ENCODE data around the gene AMBRA1. TPM values are rescaled to one million over a fixed set of nuclear protein-coding genes. Genes with fewer than 3 reads are reported as not detected.

The AMBRA1 gene
- total and polyA plus RNA-seq, 8 donors = 4.6 to 59.4 (median 23.3) TPM

- H3K27ac ChIP-seq = peak overlapping the region in 3 of 5 donors; percentile 14 to 47 (median 36)
These were observed 226.4 kb downstream of the AMBRA1 start for GRCh38 chr11:46367244-46367915.

DNA sequence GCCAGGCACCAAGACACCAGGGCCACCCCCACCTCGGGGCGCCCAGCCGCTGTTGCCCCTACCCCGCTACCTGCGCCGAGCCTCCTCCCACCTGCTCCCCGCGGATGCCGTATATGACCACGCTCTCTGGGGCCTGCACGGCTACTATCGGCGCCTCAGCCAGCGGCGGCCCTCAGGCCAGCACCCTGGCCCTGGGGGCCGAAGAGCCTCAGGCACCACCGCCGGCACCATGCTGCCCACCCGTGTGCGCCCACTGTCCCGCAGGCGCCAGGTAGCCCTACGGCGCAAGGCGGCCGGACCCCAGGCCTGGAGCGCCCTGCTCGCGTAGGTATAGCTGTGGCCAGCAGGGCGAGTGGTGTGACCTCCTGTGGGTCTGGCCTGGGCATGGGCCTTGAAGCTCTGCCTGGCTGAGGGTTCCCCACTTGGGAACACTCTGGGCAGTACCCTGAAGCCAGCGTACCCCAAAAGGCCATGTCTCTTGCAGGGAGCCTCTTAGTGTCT lies 227.1 kb downstream of the AMBRA1 start:
- no peak for TF ChIP-seq POLR2AphosphoS5 (IDR thresholded peaks at IDR 0.05)
- TF ChIP-seq EP300 (IDR thresholded peaks at IDR 0.05) = no peak
- TF ChIP-seq POLR2A (IDR thresholded peaks at IDR 0.05) = no peak
- TF ChIP-seq CTCF (IDR thresholded peaks at IDR 0.05) = no peak
- 92 to 100% (median 95%) methylated on average over 1 to 31 of the region's 31 CpGs for WGBS, 5 donors
- intact Hi-C loops (cut with DNase I; ENCODE audit: low total_unique reads) = no loop called here
- H3K4me1 ChIP-seq = peaks cover 24 to 48% (median 38%) of the 10 kb centered on the region in 4 donors
- H3K27me3 ChIP-seq = no peaks in the 10 kb centered on the region
- no peaks in the 10 kb centered on the region for H3K9me3 ChIP-seq
- peak overlapping the region in 3 of 5 donors; percentile 14 to 47 (median 36) for H3K27ac ChIP-seq
- peaks cover 19 to 48% (median 45%) of the 10 kb centered on the region in 4 donors for H3K36me3 ChIP-seq
- no peak for DNase-seq
- H3K4me3 ChIP-seq = no peak overlapping the region

More at GRCh38 chr11:46367244-46367915, 226.4 kb downstream of the AMBRA1 start:
- H3K9me3 ChIP-seq = no peaks in the 10 kb centered on the region
- TF ChIP-seq EP300 (IDR thresholded peaks at IDR 0.05) = no peak
- TF ChIP-seq CTCF (IDR thresholded peaks at IDR 0.05) = peak in 5 of 7 experiments; percentile 74 to 95 (median 92)
- TF ChIP-seq POLR2AphosphoS5 (IDR thresholded peaks at IDR 0.05) = peak in 2 of 3 donors; percentile 24 to 57
- peaks cover 26 to 55% (median 51%) of the 10 kb centered on the region in 4 donors for H3K36me3 ChIP-seq
- intact Hi-C loops (cut with DNase I; ENCODE audit: low total_unique reads) = no loop called here
- 10 to 32% (median 28%) methylated on average over 15 to 32 of the region's 32 CpGs for WGBS, 5 donors
- DNase-seq = peak; percentile 78 to 88
- H3K27me3 ChIP-seq = no peaks in the 10 kb centered on the region
- H3K4me1 ChIP-seq = peaks cover 17 to 41% (median 32%) of the 10 kb centered on the region in 4 donors
- no peak overlapping the region for H3K4me3 ChIP-seq

DNA sequence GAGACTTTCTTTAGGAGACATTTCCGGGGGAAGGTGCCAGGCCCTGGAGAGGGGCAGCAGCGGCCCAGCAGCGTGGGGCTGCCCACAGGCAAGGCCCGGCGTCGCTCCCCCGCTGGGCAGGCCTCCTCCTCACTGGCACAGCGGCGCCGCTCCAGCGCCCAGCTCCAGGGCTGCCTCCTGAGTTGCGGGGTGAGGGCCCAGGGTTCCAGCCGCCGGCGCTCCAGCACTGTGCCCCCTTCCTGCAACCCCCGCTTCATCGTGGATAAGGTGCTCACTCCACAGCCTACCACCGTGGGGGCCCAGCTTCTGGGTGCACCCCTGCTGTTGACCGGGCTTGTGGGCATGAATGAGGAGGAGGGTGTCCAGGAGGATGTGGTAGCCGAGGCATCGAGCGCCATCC lies 227.6 kb downstream of the AMBRA1 start:
- 91 to 94% (median 93%) methylated on average over 17 to 22 of the region's 22 CpGs for WGBS, 5 donors
- Histone ChIP-seq H3K27ac (peak overlapping the region in 1 of 5 donors; percentile 1), H3K4me1 (peaks cover 29 to 52% (median 43%) of the 10 kb centered on the region in 4 donors), H3K36me3 (peaks cover 17 to 44% (median 40%) of the 10 kb centered on the region in 4 donors), H3K27me3 (no peaks in the 10 kb centered on the region), H3K9me3 (no peaks in the 10 kb centered on the region), H3K4me3 (no peak overlapping the region)
- intact Hi-C loops (cut with DNase I; ENCODE audit: low total_unique reads) = no loop called here
- TF ChIP-seq POLR2A (IDR thresholded peaks at IDR 0.05) (no peak), EP300 (IDR thresholded peaks at IDR 0.05) (no peak), POLR2AphosphoS5 (IDR thresholded peaks at IDR 0.05) (no peak), CTCF (IDR thresholded peaks at IDR 0.05) (no peak)
- no peak for DNase-seq

GRCh38 chr11:46364791-46365190 lies 229.0 kb downstream of the AMBRA1 start:
- Histone ChIP-seq H3K27me3 (no peaks in the 10 kb centered on the region), H3K4me1 (peaks cover 36 to 63% (median 55%) of the 10 kb centered on the region in 4 donors), H3K4me3 (no peak overlapping the region), H3K36me3 (peaks cover 3 to 29% (median 25%) of the 10 kb centered on the region in 4 donors), H3K27ac (no peak overlapping the region), H3K9me3 (no peaks in the 10 kb centered on the region)
- DNase-seq = no peak
- intact Hi-C loops (cut with DNase I; ENCODE audit: low total_unique reads) = no loop called here
- no peak for TF ChIP-seq POLR2AphosphoS5 (IDR thresholded peaks at IDR 0.05)
- TF ChIP-seq EP300 (IDR thresholded peaks at IDR 0.05) = no peak
- TF ChIP-seq CTCF (IDR thresholded peaks at IDR 0.05) = no peak
- TF ChIP-seq POLR2A (IDR thresholded peaks at IDR 0.05) = no peak
- WGBS, 5 donors = 68 to 92% (median 70%) methylated on average over 2 to 3 of the region's 3 CpGs
